ENCODE measurements around the gene LAMA4.

LAMA4 gene

DNA sequence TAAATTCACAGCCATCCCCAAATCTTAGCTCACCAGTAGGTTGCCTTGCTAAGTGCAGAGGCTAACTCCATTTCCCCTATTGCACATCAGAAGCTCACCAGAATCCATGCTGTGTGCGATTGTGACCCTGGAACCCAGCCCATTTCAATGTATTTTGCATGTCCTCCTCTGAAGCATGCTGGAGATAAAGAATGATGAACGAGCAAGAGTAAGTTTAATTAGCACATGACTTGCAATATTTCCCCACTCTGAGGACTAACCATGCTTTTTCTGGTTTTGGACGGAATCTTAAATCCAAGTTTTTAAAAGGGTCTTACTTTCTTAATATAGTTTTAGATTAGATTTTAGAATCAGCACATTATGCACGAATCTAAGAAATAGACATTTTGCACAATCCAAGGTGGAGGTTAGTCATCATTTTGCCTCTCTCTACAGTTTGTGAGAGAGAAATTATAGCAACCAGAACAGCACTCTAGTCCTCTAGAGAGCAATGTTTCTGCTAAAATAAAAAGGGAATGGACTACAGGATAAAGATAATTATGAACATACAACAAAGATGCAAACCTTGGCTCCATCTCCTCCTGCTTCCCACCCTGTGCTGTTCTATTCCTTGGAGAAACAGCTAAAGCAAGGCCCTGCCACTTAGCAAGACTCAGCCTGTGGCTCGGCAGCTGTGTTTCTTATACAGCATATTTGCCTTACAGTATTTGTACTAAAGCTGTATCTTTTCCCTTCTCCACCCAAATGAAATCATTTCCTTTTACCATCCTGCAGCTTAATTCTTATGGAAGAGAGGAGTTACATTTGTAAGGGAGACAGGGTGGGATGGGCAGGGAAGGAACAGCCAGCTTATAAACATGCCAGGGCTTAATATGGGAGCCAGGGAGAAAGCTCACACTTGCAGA lies 24.9 kb upstream of the LAMA4 start:
- no peak for DNase-seq (ENCODE audit: low read depth in 1 of 2, low spot score in 1 of 2)

DNA sequence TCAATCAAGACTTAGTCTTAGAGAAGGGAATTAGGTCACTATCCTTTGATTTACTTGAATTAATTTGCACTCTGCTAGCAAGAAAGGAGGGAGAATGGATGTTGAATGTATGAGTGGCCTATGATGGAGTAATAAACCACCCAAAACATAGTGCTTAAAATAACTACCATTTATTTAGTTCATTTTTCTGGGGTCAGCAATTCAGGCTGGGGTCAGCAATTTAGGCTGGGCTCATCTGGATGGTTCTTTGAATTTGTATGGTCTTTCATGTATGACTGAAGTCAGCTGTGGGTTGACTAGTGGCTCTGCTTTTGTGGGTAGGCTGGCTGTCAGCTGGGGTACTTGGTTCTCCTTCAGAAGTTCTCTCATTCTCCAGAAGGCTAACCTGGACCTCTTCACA lies 21.0 kb upstream of the LAMA4 start:
- no peak for DNase-seq (ENCODE audit: low read depth in 1 of 2, low spot score in 1 of 2)

DNA sequence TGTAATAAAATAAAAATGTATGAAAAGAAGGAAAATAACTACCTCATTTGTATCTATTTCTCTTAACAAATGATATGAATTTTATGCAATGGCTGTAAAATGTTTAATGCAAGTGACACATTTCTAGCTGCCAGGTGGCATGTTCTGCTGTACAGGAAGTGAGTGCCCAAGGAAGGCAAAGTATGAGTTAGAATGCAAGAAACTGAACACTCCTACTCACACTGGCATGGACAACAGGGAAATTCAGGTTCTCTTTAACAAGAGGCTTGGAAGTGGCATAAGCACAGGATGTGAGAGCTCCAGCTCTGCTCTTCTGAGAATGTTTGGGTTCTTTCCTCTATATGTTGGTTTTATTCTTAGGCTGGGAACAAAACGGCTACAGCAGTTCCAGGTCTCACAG lies 20.4 kb upstream of the LAMA4 start:
- no peak for DNase-seq (ENCODE audit: low read depth in 1 of 2, low spot score in 1 of 2)

DNA sequence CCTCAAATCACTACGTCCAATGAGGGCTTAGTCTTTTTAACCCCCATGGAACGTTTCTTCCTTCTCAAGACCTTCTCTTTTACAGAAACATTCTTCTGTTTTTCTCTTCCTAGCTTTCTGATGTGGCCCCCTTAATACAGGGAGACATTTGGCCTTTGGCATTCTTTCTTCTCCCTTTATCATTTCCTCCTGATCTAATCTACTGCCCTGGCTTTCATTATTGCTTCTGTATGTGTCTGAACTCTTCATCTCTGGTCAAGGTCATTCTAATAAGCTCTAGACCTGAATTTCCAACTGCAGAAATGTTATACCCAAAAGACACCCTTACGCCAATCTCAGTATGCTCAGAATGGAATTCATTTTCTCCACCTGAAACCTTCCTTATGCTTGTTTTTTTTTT lies 18.4 kb upstream of the LAMA4 start:
- DNase-seq (ENCODE audit: low read depth in 1 of 2, low spot score in 1 of 2): no peak

DNA sequence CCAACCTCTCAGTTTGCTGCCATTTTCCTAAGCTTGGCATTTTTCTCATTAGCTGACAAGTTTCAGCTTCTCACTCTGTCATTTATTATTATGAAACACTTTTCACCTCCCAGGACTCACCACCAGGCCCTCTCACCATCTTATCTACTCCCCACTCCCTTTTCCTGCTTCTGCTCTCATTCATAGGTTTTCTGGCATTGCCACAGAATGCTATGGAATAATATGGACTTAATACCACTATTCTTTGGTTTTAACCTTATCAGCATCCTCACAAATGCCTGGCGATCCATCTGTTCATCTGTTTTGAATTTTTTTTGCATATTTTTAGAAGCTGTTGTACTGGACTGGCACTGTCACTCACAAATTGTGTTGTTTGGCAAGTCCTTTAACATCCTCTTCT lies 16.4 kb upstream of the LAMA4 start:
- DNase-seq (ENCODE audit: low read depth in 1 of 2, low spot score in 1 of 2): no peak

DNA sequence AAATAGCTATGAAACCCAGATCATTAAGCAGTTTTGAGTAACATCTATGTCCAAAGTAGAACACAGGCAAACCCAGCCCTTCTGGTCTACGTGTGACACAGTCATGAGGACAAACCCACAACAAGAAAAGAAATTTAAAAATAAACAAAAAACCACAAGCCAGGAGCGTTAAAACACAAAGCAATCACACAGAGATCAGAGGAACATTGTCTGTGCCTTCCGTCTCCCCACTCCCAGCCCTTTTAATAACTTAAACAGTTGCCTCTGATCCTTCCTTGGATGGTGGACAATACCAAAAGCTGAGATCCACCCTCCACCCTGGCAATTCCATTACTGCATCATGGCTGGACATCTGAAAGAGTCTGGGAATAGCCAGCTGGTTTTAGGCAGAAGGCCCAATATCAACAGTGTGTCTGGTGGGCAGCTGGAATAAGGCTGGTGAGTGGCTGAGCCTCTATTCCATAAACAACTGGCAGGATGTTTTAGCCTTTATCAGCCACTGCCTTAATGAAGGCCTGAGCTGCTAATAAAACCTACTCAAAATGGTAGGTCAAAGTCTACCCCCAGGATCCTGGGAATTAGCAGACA lies 15.7 kb upstream of the LAMA4 start:
- no peak for DNase-seq (ENCODE audit: low read depth in 1 of 2, low spot score in 1 of 2)

DNA sequence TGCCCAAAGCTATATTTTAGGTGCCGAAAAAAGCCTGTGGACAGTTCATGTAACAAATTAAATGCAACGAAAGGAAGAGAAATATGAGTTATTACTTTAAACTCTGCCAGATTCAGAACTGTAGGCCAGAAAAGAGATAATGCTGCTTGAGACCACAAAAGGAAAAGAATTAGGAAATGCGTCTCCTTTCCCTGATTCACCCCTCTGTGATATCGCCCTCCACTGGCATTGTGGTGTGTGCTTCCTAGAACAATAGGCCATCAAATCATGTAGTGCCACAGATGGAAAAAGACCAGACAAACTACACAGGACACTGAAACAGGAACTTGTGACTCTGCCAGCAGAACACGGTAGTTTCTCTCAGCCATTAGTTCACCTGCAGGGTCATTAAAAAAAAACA lies 14.7 kb upstream of the LAMA4 start:
- no peak for DNase-seq (ENCODE audit: low read depth in 1 of 2, low spot score in 1 of 2)

DNA sequence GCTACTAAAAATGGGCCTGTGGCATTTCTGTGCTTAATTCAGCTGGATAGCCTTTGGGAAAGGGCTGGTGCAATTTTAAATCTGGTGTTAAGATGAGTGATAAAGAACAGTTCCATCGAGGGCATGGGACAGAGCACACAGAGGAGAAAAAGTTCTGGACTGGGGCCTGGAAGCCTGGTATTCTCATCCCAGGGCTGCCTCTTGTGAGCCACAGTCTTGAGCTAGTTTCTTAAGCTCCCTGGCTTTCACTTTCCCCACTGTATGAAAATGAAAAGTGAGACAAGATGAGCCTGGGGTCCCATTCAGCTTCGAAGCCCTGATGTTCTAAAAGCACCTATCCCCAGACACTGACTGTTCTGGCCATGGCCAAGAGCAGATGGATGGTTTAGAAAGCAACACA lies 14.3 kb upstream of the LAMA4 start:
- DNase-seq (ENCODE audit: low read depth in 1 of 2, low spot score in 1 of 2): no peak

DNA sequence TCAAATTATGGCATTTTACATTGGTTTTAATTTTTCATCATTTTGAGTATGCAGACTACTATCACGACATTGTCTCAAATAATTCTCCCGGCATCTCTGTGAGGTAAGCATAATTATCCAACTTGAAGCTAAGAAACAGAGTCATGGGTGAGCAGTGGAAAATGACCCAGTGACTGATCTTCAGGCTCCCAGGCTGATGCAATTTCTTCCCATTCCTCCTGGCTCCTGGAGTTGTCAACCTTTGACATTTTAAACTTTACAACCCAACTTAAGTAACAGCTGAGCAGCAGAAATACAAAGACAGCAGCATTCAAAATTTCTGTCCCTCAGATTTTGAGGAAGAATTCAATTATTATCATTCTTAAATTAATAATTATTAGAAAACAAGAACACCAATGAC lies 13.7 kb upstream of the LAMA4 start:
- no peak for DNase-seq (ENCODE audit: low read depth in 1 of 2, low spot score in 1 of 2)

DNA sequence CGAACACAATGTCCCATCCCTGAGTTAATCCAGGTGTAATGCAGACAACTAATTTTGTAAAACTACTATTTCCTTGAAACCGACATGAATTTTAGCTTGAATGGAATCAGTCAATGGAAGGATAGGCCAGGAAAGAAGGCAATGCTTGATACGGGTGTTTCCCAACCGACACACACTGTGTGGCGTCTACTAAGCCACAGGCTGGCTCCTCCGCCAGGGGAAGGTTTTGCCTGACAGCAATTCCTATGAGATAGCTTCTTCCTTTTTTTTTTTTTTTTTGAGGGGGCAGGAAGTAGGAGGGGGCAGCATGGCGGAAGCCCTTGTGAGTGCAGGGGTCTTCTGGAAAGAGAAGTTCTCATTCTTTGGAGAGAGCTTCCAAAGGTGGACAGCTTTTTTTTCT lies 12.0 kb upstream of the LAMA4 start:
- DNase-seq (ENCODE audit: low read depth in 1 of 2, low spot score in 1 of 2): no peak

DNA sequence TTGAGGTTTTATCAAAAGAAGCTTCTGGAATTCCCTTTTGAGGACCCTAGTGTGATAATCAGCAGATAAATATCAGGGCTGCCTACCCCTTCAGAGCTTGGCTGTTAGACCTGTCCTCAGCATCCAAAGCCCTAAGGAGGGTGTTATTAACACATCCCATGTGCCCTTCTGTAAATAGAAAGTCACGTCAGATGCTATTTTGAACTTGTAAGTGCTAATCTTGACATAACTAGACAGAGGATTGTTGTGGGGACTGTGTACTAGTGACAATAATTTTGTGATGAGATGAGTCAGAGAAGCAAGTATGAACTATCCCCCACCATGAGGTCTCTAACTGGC lies 4.9 kb upstream of the LAMA4 start:
- no peak for DNase-seq (ENCODE audit: low read depth in 1 of 2, low spot score in 1 of 2)

DNA sequence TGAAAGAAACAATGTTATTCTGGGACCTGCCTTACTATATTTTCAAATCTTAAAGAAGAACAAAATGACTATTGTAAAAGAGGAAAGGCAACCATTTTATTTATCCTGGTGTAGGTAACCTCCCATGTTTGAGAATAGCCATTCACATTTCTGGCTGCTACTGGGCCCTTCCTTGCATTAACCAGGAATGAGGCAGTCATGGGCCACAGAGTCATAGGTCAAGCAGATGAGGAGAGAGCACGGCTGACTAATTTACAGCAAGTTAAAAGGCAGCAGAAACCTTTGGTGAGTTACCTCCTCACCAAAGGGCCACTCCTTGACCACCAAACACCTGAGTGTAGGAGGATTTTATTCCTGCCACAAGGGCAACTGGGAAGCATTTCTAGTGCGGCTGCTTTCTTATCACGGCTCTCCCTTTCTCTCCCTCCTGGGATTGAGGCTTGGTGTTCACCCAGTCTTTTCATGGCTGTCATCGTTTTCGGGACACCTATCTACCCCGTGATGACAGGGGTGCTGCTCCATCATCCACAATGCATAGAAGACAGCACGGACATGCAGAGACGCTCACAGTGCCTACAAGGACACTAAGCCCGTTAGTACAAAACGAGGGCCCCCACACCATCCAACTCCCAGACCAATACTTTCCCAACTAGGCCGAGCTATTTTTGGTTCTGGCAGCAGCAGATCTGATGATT lies 4.4 kb upstream of the LAMA4 start:
- no peak for DNase-seq (ENCODE audit: low read depth in 1 of 2, low spot score in 1 of 2)

DNA sequence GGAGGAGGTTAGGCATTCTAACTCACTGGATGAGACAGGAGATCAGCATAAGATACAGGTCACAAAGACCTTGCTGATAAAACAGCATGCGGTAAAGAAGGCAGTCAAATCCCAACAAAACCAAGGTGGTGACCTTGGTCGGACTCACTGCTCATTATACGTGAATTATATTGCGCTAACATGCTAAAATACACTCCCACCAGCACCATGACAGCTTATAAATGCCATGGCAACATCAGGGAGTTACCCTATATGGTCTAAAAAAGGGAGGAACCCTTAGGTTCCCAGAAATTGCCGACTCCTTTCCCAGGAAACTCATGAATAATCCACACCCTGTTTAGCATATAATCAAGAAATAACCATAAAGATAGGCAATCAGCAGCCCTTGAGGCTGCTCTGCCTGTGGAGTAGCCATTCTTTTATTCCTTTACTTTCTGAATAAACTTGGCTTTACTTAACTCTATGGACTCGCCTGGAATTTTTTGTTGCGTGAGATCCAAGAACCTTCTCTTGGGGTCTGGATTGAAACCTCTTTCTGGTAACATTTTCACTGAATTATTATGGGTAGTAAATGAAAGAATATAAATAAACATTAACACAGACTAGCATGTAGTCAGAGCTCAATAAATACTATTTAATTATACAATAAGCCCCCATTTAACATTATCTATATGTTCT lies 3.0 kb upstream of the LAMA4 start:
- no peak for DNase-seq (ENCODE audit: low read depth in 1 of 2, low spot score in 1 of 2)

DNA sequence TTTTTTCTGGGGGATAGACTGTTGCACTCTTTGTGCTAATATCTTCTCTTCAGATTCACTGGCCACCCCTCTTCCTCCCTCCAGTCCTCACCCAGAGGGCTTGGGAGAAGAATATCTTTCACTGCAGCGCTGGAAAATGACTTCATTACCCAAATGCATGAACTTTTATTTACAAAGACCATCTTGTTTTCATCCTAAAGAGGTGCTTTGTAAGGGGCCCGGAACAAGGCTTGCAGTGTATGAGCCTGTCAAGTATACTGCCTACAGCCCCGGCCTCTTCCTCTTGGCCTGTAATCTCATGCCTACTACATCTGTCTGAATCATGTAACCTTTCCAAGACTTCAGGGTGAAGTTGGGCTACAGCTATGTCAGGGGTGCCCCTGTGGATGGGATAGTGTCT lies 554 bp upstream of the LAMA4 start:
- no peak for DNase-seq (ENCODE audit: low read depth in 1 of 2, low spot score in 1 of 2)

DNA sequence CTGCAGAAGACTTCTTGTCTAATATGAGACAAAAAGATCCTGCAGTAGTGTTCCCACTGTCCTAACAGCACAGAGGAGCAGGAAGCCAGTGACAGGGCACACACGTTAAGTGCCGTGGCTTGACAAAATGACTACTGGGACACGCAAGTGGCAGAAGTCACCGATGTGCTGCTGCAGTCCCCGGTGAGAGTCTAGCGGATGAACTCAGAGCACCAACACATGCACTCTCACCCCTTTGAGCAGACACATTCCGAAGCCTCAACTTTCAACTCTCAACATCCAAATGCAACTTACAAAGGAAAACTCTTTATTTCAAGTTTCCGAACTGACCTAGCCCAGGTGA lies 898 bp downstream of the LAMA4 start:
- no peak for DNase-seq (ENCODE audit: low read depth in 1 of 2, low spot score in 1 of 2)

DNA sequence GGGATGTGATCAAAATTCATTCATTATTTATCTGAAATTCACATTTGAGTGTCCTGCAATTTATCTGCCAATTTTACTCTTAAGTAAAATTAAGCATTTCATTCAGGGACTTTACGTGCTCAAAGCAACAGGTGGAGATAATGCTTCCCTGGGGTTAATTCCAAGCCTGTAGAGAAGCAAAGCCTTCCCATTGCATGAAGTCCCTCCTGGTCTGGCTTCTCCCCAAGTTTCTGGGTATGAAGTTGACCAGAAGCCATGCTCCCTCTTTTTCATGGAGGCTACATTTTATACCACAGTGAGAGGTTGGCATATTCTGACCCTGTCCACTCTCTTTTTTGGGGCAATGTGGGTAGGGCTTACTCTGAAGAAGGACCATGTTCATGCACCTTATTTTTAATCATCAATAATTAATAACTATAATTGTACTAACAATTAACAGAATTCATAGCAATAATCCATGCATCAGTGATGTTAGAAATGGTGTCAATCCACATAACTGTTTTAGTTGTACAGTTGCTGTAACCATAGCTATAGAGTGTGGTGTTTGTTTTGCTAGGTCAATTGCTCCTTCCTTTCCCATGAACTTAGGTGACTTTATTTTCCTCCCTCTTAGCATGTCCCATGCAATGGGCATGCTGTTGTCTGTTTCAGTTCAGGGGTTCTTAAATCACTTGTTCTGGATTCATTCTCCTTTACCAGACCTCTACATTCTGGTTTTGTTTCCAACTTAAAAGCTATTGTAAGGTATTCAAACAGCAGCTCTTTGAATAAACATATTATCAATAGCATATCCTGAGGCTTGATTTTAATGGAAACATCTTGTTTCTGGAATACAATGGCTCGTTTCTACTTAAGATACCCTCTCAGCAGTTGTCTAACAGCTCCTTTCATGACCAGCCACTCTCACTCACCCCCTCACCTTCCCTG lies 1.5 kb downstream of the LAMA4 start:
- no peak for DNase-seq (ENCODE audit: low read depth in 1 of 2, low spot score in 1 of 2)

DNA sequence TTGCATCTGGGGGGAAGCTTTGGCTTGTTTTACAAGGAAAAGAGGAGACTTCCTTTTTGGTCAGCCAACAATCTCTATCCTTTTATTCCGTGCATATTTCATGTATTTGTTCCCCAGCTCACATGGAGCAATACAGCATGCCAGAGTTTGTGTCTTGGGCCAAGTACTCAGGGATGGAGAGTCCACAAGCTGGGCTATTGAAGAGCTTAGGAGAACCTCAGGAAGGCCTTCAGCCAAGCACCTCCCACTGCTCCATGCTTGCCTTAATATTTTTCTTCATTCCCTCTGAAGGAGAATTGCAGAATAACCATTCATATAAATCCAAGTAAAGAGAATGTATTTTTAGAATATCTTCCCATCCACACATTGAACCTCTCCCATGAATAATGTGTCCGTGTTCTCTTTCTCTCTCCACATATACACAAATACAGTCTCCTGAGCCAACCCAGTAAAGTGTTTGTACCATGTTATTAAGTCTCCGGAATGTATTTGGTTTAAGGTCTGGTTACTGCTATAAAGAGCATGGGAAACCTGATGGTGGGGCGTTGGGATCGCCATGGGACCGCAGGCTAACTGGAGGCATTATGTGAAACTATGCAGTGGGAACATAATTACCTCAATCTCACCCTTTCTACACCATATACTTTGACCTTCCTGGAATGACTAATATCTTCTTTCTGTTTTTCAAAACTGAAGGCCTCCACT lies 3.0 kb downstream of the LAMA4 start:
- no peak for DNase-seq (ENCODE audit: low read depth in 1 of 2, low spot score in 1 of 2)

DNA sequence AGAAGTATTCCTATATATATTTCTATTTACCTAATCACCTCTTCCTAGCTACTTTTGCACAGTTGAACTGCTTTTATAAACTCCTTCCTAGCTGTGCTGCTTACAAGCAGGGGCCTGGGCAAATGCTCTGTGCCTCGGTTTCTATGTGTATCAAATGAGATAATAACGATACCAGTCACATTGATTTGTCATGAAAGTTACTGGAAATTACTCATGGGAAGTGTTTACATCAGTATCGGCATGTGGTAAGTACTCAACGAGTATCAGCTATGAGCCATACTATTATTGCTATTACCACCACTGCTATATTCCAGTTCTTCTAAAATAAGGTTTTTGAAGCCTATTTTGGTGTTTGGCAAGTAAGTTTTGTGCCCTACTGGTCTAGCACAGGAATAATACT lies 4.9 kb downstream of the LAMA4 start:
- DNase-seq (ENCODE audit: low read depth in 1 of 2, low spot score in 1 of 2): no peak

DNA sequence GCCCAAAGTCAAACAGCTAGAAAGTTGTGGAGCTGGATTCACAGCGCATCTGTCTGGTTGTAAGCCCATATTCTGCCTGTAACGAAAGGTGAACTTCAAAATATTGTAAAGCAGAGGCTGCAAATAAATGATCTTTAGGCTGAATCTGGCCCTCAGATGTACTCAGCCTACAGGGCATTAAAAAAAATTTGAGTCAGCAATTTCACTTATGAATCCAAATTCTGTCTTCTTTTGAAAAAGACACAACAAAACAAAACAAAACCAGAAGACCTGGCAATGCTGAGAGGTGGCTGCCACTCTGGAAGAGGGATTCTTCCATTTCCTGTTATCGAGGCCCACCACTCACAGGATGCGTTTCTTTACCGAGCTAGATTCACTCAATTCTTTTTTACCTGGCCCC lies 7.1 kb downstream of the LAMA4 start:
- no peak for DNase-seq (ENCODE audit: low read depth in 1 of 2, low spot score in 1 of 2)

DNA sequence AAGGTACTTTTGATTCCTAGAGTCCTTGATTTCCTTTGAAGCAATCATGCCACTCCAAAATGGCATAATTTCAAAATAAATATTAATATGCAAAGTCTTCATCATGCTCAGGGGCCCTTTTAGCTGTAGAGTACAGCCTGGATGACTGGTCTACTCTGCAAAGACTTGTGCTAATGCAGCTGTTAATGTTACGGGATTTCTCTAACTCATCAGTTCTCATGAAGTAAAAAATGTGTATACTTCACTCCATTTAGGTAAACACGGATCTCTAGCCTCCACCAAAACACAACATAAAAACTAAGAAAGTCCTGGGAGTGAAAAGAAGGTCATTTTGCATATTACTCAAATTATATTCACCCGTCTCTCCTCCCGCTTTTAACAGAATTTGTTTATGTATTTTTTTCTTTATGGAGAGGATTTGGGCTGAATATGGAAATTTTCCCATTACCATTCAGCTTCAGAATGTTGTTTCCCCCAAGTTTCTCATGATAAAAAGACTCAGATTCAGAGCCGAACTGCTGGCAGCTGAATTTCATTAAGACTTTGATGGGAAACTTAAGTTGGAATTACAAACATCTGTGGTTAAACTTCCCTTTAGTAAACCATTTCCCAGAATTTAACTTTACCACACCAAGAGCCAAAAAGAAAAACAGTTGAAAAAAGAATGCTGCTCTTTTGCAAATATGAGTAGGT lies 8.7 kb downstream of the LAMA4 start:
- DNase-seq (ENCODE audit: low read depth in 1 of 2, low spot score in 1 of 2): no peak
